ENCODE data around the gene BTG1.
"Not testable (repeated sequence)": the region's sequence is repeated elsewhere in the genome, so short reads cannot be mapped to it uniquely, and the experiment has no call there.

The BTG1 gene

DNA sequence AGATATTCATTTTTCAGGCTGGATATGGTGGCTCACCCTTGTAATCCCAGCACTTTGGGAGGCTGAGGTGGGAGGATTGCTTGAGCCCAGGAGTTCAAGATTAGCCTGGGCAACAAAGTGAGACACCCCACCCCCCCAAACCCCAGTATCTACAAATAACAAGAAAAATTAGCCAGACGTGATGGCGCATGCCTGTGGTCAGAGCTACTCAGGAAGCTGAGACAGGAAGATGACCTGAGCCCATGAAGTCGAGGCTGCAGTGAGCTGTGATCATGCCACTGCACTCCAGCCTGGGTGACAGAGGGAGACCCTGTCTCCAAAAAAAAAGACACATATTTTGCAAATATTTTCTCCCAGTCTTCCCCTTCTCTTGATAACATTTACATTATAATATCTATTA is 51.3 kb downstream of the BTG1 start:
- DNase-seq = not testable (repeated sequence)

All from SW 1271 (cell line).